ENCODE results near the gene C10orf88.

The C10orf88 gene

GRCh38 chr10:122954731-122955050 lies 664 bp upstream of the C10orf88 start:
- H2BK15ac ChIP-seq (ENCODE audit: low read length), result peak overlapping the region; percentile 91
- H3K27ac ChIP-seq (replicated peaks; ENCODE audit: low read length), result no peak overlapping the region
- peaks cover 3 to 5% of the 10 kb centered on the region in 2 donors for H3K9me3 ChIP-seq (replicated peaks in 1 of 2; ENCODE audit: control insufficient read depth in 2 of 2, insufficient read depth in 1 of 2, low read depth in 1 of 2, low read length in 2 of 2)
- no peak overlapping the region for H3K4ac ChIP-seq (ENCODE audit: low read length)
- no peaks in the 10 kb centered on the region for H3K79me1 ChIP-seq (ENCODE audit: low read depth, low read length)
- H2BK12ac ChIP-seq (ENCODE audit: low read length), result no peak overlapping the region
- peaks cover 0 to 29% of the 10 kb centered on the region in 2 donors for H3K36me3 ChIP-seq (replicated peaks in 1 of 2; ENCODE audit: control insufficient read depth in 2 of 2, insufficient read depth in 2 of 2, low read length in 2 of 2)
- H3K9ac ChIP-seq (ENCODE audit: low read depth, low read length, poor library complexity), result no peak overlapping the region
- no peak for DNase-seq (ENCODE audit: low spot score)
- peak overlapping the region; percentile 79 for H3K4me2 ChIP-seq (ENCODE audit: insufficient read depth, low read length, poor library complexity, severe bottlenecking)
- WGBS, 2 donors (ENCODE audit: extremely low coverage in 2 of 2, insufficient read length in 2 of 2, insufficient replicate concordance in 1 of 2), result no CpG with 5 or more reads among the region's 13 CpGs
- peak overlapping the region; percentile 38 for H3K23ac ChIP-seq (ENCODE audit: low read depth, low read length, poor library complexity)
- H2AFZ ChIP-seq (ENCODE audit: low read length), result peak overlapping the region; percentile 82
- H3K14ac ChIP-seq (ENCODE audit: low read length), result peak overlapping the region; percentile 58
- peak overlapping the region; percentile 85 for H2AK5ac ChIP-seq (ENCODE audit: low read depth, low read length)
- H3K4me3 ChIP-seq (ENCODE audit: low read length in 2 of 2), result peak overlapping the region in 1 of 2 donors; percentile 73
- H3K27me3 ChIP-seq (ENCODE audit: control insufficient read depth in 3 of 3, insufficient read depth in 3 of 3, low read depth in 1 of 3, low read length in 3 of 3), result no peaks in the 10 kb centered on the region
- H2BK5ac ChIP-seq (ENCODE audit: low read length), result no peak overlapping the region
- H2BK120ac ChIP-seq (ENCODE audit: low read depth, low read length), result no peak overlapping the region
- H3K4me1 ChIP-seq (ENCODE audit: control insufficient read depth in 2 of 2, insufficient read depth in 1 of 2, low read depth in 1 of 2, low read length in 2 of 2), result peaks cover 2 to 3% of the 10 kb centered on the region in 2 donors
- H4K91ac ChIP-seq (ENCODE audit: low read depth, low read length, poor library complexity), result no peak overlapping the region
- peak overlapping the region; percentile 89 for H3K18ac ChIP-seq (ENCODE audit: low read length)
- peak overlapping the region; percentile 67 for H4K8ac ChIP-seq (ENCODE audit: low read depth, low read length)

DNA sequence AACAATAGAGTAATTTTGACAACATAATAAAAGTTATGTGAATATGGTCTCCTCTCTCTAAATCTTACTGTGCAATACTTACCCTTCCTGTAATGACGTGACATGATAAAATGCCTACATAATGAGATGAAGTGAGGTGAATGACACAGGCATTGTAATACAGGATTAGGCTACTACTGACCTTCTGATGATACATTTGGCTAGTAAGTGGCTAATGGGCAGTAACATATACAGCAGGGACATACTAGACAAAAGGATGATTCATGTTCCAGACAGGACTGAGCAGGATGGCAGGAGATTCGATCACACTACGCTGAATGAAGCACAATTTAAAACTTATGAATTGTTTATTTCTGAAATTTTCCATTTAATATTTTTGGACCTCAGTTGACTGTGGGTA lies 4.7 kb downstream of the C10orf88 start:
- no CpG with 5 or more reads among the region's 3 CpGs for WGBS, 2 donors (ENCODE audit: extremely low coverage in 2 of 2, insufficient read length in 2 of 2, insufficient replicate concordance in 1 of 2)
- no peak overlapping the region for H3K18ac ChIP-seq (ENCODE audit: low read length)
- no peak overlapping the region for H2BK5ac ChIP-seq (ENCODE audit: low read length)
- no peak overlapping the region for H4K91ac ChIP-seq (ENCODE audit: low read depth, low read length, poor library complexity)
- H3K27me3 ChIP-seq (ENCODE audit: control insufficient read depth in 3 of 3, insufficient read depth in 3 of 3, low read depth in 1 of 3, low read length in 3 of 3), result no peaks in the 10 kb centered on the region
- no peak overlapping the region for H3K14ac ChIP-seq (ENCODE audit: low read length)
- H3K4ac ChIP-seq (ENCODE audit: low read length), result no peak overlapping the region
- H4K8ac ChIP-seq (ENCODE audit: low read depth, low read length), result no peak overlapping the region
- H2BK15ac ChIP-seq (ENCODE audit: low read length), result no peak overlapping the region
- no peak overlapping the region for H3K4me2 ChIP-seq (ENCODE audit: insufficient read depth, low read length, poor library complexity, severe bottlenecking)
- H3K4me3 ChIP-seq (ENCODE audit: low read length in 2 of 2), result no peak overlapping the region
- H3K4me1 ChIP-seq (ENCODE audit: control insufficient read depth in 2 of 2, insufficient read depth in 1 of 2, low read depth in 1 of 2, low read length in 2 of 2), result no peaks in the 10 kb centered on the region
- no peaks in the 10 kb centered on the region for H3K79me1 ChIP-seq (ENCODE audit: low read depth, low read length)
- no peak overlapping the region for H2AK5ac ChIP-seq (ENCODE audit: low read depth, low read length)
- H2AFZ ChIP-seq (ENCODE audit: low read length), result no peak overlapping the region
- no peak overlapping the region for H2BK12ac ChIP-seq (ENCODE audit: low read length)
- no peak overlapping the region for H2BK120ac ChIP-seq (ENCODE audit: low read depth, low read length)
- no peak overlapping the region for H3K23ac ChIP-seq (ENCODE audit: low read depth, low read length, poor library complexity)
- no peak for DNase-seq (ENCODE audit: low spot score)
- H3K36me3 ChIP-seq (replicated peaks in 1 of 2; ENCODE audit: control insufficient read depth in 2 of 2, insufficient read depth in 2 of 2, low read length in 2 of 2), result peaks cover 6 to 79% of the 10 kb centered on the region in 2 donors
- no peak overlapping the region for H3K27ac ChIP-seq (replicated peaks; ENCODE audit: low read length)
- no peak overlapping the region for H3K9ac ChIP-seq (ENCODE audit: low read depth, low read length, poor library complexity)
- no peaks in the 10 kb centered on the region for H3K9me3 ChIP-seq (replicated peaks in 1 of 2; ENCODE audit: control insufficient read depth in 2 of 2, insufficient read depth in 1 of 2, low read depth in 1 of 2, low read length in 2 of 2)

GRCh38 chr10:122939856-122940543 lies 14.0 kb downstream of the C10orf88 start:
- Histone ChIP-seq H4K91ac (ENCODE audit: low read depth, low read length, poor library complexity) (no peak overlapping the region), H3K36me3 (replicated peaks in 1 of 2; ENCODE audit: control insufficient read depth in 2 of 2, insufficient read depth in 2 of 2, low read length in 2 of 2) (peaks cover 6 to 69% of the 10 kb centered on the region in 2 donors), H3K23ac (ENCODE audit: low read depth, low read length, poor library complexity) (no peak overlapping the region), H3K79me1 (ENCODE audit: low read depth, low read length) (no peaks in the 10 kb centered on the region), H2BK15ac (ENCODE audit: low read length) (no peak overlapping the region), H2BK12ac (ENCODE audit: low read length) (no peak overlapping the region), H4K8ac (ENCODE audit: low read depth, low read length) (no peak overlapping the region), H3K27me3 (ENCODE audit: control insufficient read depth in 3 of 3, insufficient read depth in 3 of 3, low read depth in 1 of 3, low read length in 3 of 3) (no peaks in the 10 kb centered on the region), H2AK5ac (ENCODE audit: low read depth, low read length) (no peak overlapping the region), H3K14ac (ENCODE audit: low read length) (no peak overlapping the region), H2BK5ac (ENCODE audit: low read length) (no peak overlapping the region), H3K4me3 (ENCODE audit: low read length in 2 of 2) (no peak overlapping the region), H3K9me3 (replicated peaks in 1 of 2; ENCODE audit: control insufficient read depth in 2 of 2, insufficient read depth in 1 of 2, low read depth in 1 of 2, low read length in 2 of 2) (no peaks in the 10 kb centered on the region), H3K18ac (ENCODE audit: low read length) (no peak overlapping the region), H2AFZ (ENCODE audit: low read length) (no peak overlapping the region), H3K27ac (replicated peaks; ENCODE audit: low read length) (no peak overlapping the region), H3K4me2 (ENCODE audit: insufficient read depth, low read length, poor library complexity, severe bottlenecking) (no peak overlapping the region), H2BK120ac (ENCODE audit: low read depth, low read length) (no peak overlapping the region), H3K4me1 (ENCODE audit: control insufficient read depth in 2 of 2, insufficient read depth in 1 of 2, low read depth in 1 of 2, low read length in 2 of 2) (no peaks in the 10 kb centered on the region), H3K4ac (ENCODE audit: low read length) (no peak overlapping the region), H3K9ac (ENCODE audit: low read depth, low read length, poor library complexity) (no peak overlapping the region)
- no peak for DNase-seq (ENCODE audit: low spot score)
- WGBS, 2 donors (ENCODE audit: extremely low coverage in 2 of 2, insufficient read length in 2 of 2, insufficient replicate concordance in 1 of 2), result no CpG with 5 or more reads among the region's 1 CpG

- H3K9ac ChIP-seq (ENCODE audit: low read depth, low read length, poor library complexity), result no peak overlapping the region
- H3K9me3 ChIP-seq (replicated peaks in 1 of 2; ENCODE audit: control insufficient read depth in 2 of 2, insufficient read depth in 1 of 2, low read depth in 1 of 2, low read length in 2 of 2), result no peaks in the 10 kb centered on the region
- no peak overlapping the region for H3K4me2 ChIP-seq (ENCODE audit: insufficient read depth, low read length, poor library complexity, severe bottlenecking)
- H2AK5ac ChIP-seq (ENCODE audit: low read depth, low read length), result no peak overlapping the region
- H3K18ac ChIP-seq (ENCODE audit: low read length), result no peak overlapping the region
- H2BK15ac ChIP-seq (ENCODE audit: low read length), result no peak overlapping the region
- H3K27me3 ChIP-seq (ENCODE audit: control insufficient read depth in 3 of 3, insufficient read depth in 3 of 3, low read depth in 1 of 3, low read length in 3 of 3), result no peaks in the 10 kb centered on the region
- H4K8ac ChIP-seq (ENCODE audit: low read depth, low read length), result no peak overlapping the region
- WGBS, 2 donors (ENCODE audit: extremely low coverage in 2 of 2, insufficient read length in 2 of 2, insufficient replicate concordance in 1 of 2), result no CpG with 5 or more reads among the region's 1 CpG
- no peak for DNase-seq (ENCODE audit: low spot score)
- H2BK120ac ChIP-seq (ENCODE audit: low read depth, low read length), result no peak overlapping the region
- no peak overlapping the region for H2BK12ac ChIP-seq (ENCODE audit: low read length)
- H3K4me1 ChIP-seq (ENCODE audit: control insufficient read depth in 2 of 2, insufficient read depth in 1 of 2, low read depth in 1 of 2, low read length in 2 of 2), result no peaks in the 10 kb centered on the region
- peaks cover 6 to 68% of the 10 kb centered on the region in 2 donors for H3K36me3 ChIP-seq (replicated peaks in 1 of 2; ENCODE audit: control insufficient read depth in 2 of 2, insufficient read depth in 2 of 2, low read length in 2 of 2)
- no peak overlapping the region for H3K23ac ChIP-seq (ENCODE audit: low read depth, low read length, poor library complexity)
- H3K79me1 ChIP-seq (ENCODE audit: low read depth, low read length), result no peaks in the 10 kb centered on the region
- no peak overlapping the region for H3K27ac ChIP-seq (replicated peaks; ENCODE audit: low read length)
- no peak overlapping the region for H3K14ac ChIP-seq (ENCODE audit: low read length)
- H2AFZ ChIP-seq (ENCODE audit: low read length), result no peak overlapping the region
- H3K4ac ChIP-seq (ENCODE audit: low read length), result no peak overlapping the region
- H4K91ac ChIP-seq (ENCODE audit: low read depth, low read length, poor library complexity), result no peak overlapping the region
- no peak overlapping the region for H2BK5ac ChIP-seq (ENCODE audit: low read length)
- H3K4me3 ChIP-seq (ENCODE audit: low read length in 2 of 2), result no peak overlapping the region
Measured at GRCh38 chr10:122939133-122939855, 14.7 kb downstream of the C10orf88 start.
